ENCODE measurements around the gene FAM13B. TPM values are rescaled to one million over a fixed set of nuclear protein-coding genes. Genes with fewer than 3 reads are reported as not detected.

The FAM13B gene
- total RNA-seq, 5 donors from 2014 or later (not counting 1 experiment from before 2014, with no cell fraction given) = 43.4 to 53.7 (median 49.6) TPM

- DNase-seq = no peak
- H3K4me1 ChIP-seq (ENCODE audit: control insufficient read depth in 1 of 2, extremely low read depth in 1 of 2, insufficient read depth in 2 of 2, low read length in 2 of 2) = no peaks in the 10 kb centered on the region
- ATAC-seq (replicated peaks in 1 of 4) = no peak
- peaks cover 0 to 6% of the 10 kb centered on the region in 2 donors for H3K27me3 Mint-ChIP-seq
- ChIA-PET POLR2A (no interaction called here), CTCF (no interaction called here)
- no peaks in the 10 kb centered on the region for H3K4me1 Mint-ChIP-seq
- H3K27ac ChIP-seq (ENCODE audit: low read length) = no peak overlapping the region
- peaks cover 3% of the 10 kb centered on the region for H3K9me3 ChIP-seq
- no CpG with 5 or more reads among the region's 2 CpGs for WGBS (ENCODE audit: insufficient coverage)
- peaks cover 0 to 9% of the 10 kb centered on the region in 2 experiments for H3K27me3 ChIP-seq (replicated peaks in 1 of 2; ENCODE audit: control insufficient read depth in 2 of 2, extremely low read depth in 1 of 2, insufficient read depth in 2 of 2, low read length in 1 of 2)
- H3K9me3 Mint-ChIP-seq = peaks cover 11 to 17% (median 14%) of the 10 kb centered on the region in 3 donors
- no peak overlapping the region for H3K4me3 ChIP-seq (ENCODE audit: control insufficient read depth in 1 of 2, extremely low read depth in 1 of 2, low read length in 1 of 2)
- no peaks in the 10 kb centered on the region for H3K36me3 ChIP-seq (ENCODE audit: control insufficient read depth in 2 of 2, extremely low read depth in 1 of 2, insufficient read depth in 1 of 2, low read length in 1 of 2)
- H3K36me3 Mint-ChIP-seq = no peaks in the 10 kb centered on the region
- no peak overlapping the region for H3K4me3 Mint-ChIP-seq
- no peak overlapping the region for H3K27ac Mint-ChIP-seq
These were observed 118.1 kb downstream of the FAM13B start for GRCh38 chr5:137914758-137915157.

GRCh38 chr5:137902408-137903133 is 130.3 kb downstream of the FAM13B start:
- Mint-ChIP-seq H3K36me3 (no peaks in the 10 kb centered on the region), H3K27me3 (peaks cover 3 to 7% of the 10 kb centered on the region in 2 donors), H3K27ac (no peak overlapping the region), H3K9me3 (no peaks in the 10 kb centered on the region), H3K4me3 (no peak overlapping the region), H3K4me1 (peaks cover 0 to 2% (median 0%) of the 10 kb centered on the region in 3 donors)
- no CpG with 5 or more reads among the region's 1 CpG for WGBS (ENCODE audit: insufficient coverage)
- Histone ChIP-seq H3K36me3 (ENCODE audit: control insufficient read depth in 2 of 2, extremely low read depth in 1 of 2, insufficient read depth in 1 of 2, low read length in 1 of 2) (no peaks in the 10 kb centered on the region), H3K27me3 (replicated peaks in 1 of 2; ENCODE audit: control insufficient read depth in 2 of 2, extremely low read depth in 1 of 2, insufficient read depth in 2 of 2, low read length in 1 of 2) (peaks cover 0 to 7% of the 10 kb centered on the region in 2 experiments), H3K9me3 (no peaks in the 10 kb centered on the region), H3K4me3 (ENCODE audit: control insufficient read depth in 1 of 2, extremely low read depth in 1 of 2, low read length in 1 of 2) (no peak overlapping the region), H3K4me1 (ENCODE audit: control insufficient read depth in 1 of 2, extremely low read depth in 1 of 2, insufficient read depth in 2 of 2, low read length in 2 of 2) (no peaks in the 10 kb centered on the region), H3K27ac (ENCODE audit: low read length) (no peak overlapping the region)
- no peak for ATAC-seq (replicated peaks in 1 of 4)
- DNase-seq = no peak
- POLR2A ChIA-PET = no interaction called here
- CTCF ChIA-PET = no interaction called here

DNA sequence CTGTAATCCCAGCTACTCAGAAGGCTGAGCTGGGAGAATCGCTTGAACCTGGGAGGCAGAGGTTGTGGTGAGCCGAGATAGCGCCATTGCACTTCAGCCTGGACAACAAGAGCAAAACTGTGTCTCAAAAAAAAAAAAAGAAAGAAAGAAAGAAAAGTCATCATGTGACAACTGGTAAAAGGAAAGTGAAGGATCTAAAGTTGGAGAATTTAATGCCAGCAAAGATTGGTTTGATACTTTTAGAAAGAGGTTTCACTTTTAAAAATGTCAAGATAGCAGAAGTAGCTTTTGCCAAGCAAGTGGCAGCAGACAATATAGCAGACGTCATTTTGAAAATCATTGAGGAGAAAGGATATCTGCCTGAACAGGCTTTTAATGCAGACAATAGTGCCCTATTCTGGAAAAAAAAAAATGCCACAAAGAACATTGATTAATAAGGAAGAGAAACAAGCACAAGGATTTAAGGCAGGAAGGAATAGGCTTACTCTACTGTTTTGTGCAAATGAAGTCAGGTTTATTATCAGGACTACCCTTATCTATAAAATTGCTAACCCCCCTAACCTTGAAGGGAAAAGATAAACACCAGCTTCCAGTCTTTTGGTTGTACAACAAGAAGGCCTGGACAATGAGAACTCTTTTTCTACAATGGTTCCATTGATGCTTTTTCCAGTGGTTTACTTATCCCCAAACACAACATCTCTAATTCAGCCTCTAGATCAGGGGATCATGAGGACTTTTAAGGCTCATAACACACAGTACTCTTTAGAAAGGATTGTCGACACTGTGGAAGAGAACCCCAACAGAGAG is 131.7 kb downstream of the FAM13B start:
- no peaks in the 10 kb centered on the region for H3K9me3 ChIP-seq
- ATAC-seq (replicated peaks in 1 of 4) = no peak
- H3K4me3 ChIP-seq (ENCODE audit: control insufficient read depth in 1 of 2, extremely low read depth in 1 of 2, low read length in 1 of 2) = no peak overlapping the region
- ChIA-PET POLR2A (interaction anchor here in 1 of 2 donors (0.7 kb wide), 1 partner anchor 64 kb away, joined by 4 read pairs; no protein-coding TSS in a partner anchor), CTCF (no interaction called here)
- no peak overlapping the region for H3K27ac Mint-ChIP-seq
- no peak for DNase-seq
- no peaks in the 10 kb centered on the region for H3K36me3 ChIP-seq (ENCODE audit: control insufficient read depth in 2 of 2, extremely low read depth in 1 of 2, insufficient read depth in 1 of 2, low read length in 1 of 2)
- WGBS (ENCODE audit: insufficient coverage) = 70% methylated on average over 3 of the region's 5 CpGs
- no peaks in the 10 kb centered on the region for H3K9me3 Mint-ChIP-seq
- peaks cover 0 to 2% (median 0%) of the 10 kb centered on the region in 3 donors for H3K4me1 Mint-ChIP-seq
- no peaks in the 10 kb centered on the region for H3K4me1 ChIP-seq (ENCODE audit: control insufficient read depth in 1 of 2, extremely low read depth in 1 of 2, insufficient read depth in 2 of 2, low read length in 2 of 2)
- no peak overlapping the region for H3K4me3 Mint-ChIP-seq
- H3K36me3 Mint-ChIP-seq = no peaks in the 10 kb centered on the region
- H3K27me3 ChIP-seq (replicated peaks in 1 of 2; ENCODE audit: control insufficient read depth in 2 of 2, extremely low read depth in 1 of 2, insufficient read depth in 2 of 2, low read length in 1 of 2) = peaks cover 0 to 7% of the 10 kb centered on the region in 2 experiments
- H3K27ac ChIP-seq (ENCODE audit: low read length) = no peak overlapping the region
- H3K27me3 Mint-ChIP-seq = peaks cover 3 to 7% of the 10 kb centered on the region in 2 donors

DNA sequence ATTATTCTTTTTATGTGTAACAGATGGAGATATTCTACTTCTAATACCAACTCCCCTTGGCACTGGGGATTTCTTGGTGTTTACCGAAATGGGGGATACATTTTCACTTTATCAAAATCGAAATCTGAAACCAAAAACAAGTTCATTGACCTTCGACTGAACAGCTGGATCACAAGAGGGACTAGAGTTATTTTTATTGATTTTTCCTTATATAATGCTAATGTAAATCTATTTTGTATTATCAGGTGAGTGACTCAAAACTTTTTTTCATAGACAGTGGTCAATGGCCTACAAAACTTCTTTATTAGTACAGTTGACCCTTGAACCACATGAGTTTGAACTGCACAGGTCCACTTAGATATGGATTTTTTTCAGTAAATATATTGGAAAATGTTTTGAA is 133.4 kb downstream of the FAM13B start:
- no peaks in the 10 kb centered on the region for H3K4me1 ChIP-seq (ENCODE audit: control insufficient read depth in 1 of 2, extremely low read depth in 1 of 2, insufficient read depth in 2 of 2, low read length in 2 of 2)
- no peak for DNase-seq
- CTCF ChIA-PET = no interaction called here

DNA sequence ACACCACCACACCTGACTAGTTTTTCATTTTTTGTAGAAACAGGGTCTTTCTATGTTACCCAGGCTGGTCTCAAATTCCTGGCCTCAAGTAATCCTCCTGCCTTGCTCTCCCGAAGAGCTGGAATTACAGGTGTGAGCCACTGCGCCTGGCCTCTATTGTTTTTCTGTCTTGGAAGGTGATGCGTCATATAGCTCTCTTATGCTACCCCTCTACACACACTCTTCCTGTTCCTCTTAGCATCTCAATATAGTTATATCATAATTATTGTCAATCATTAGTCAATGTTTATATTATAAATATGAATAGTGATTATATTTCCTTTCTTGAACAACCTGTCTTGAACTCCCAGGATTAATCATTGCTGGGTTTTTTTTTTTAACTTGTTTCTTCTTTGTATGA is 136.3 kb downstream of the FAM13B start:
- no CpG with 5 or more reads among the region's 3 CpGs for WGBS (ENCODE audit: insufficient coverage)
- Histone ChIP-seq H3K4me3 (ENCODE audit: control insufficient read depth in 1 of 2, extremely low read depth in 1 of 2, low read length in 1 of 2) (no peak overlapping the region), H3K4me1 (ENCODE audit: control insufficient read depth in 1 of 2, extremely low read depth in 1 of 2, insufficient read depth in 2 of 2, low read length in 2 of 2) (no peaks in the 10 kb centered on the region), H3K36me3 (ENCODE audit: control insufficient read depth in 2 of 2, extremely low read depth in 1 of 2, insufficient read depth in 1 of 2, low read length in 1 of 2) (no peaks in the 10 kb centered on the region), H3K27ac (ENCODE audit: low read length) (no peak overlapping the region), H3K9me3 (no peaks in the 10 kb centered on the region), H3K27me3 (replicated peaks in 1 of 2; ENCODE audit: control insufficient read depth in 2 of 2, extremely low read depth in 1 of 2, insufficient read depth in 2 of 2, low read length in 1 of 2) (peaks cover 0 to 4% of the 10 kb centered on the region in 2 experiments)
- Mint-ChIP-seq H3K27me3 (peaks cover 3% of the 10 kb centered on the region in 2 donors), H3K9me3 (no peaks in the 10 kb centered on the region), H3K36me3 (no peaks in the 10 kb centered on the region), H3K4me3 (no peak overlapping the region), H3K4me1 (peaks cover 0 to 2% (median 0%) of the 10 kb centered on the region in 3 donors), H3K27ac (no peak overlapping the region)
- CTCF ChIA-PET = no interaction called here
- POLR2A ChIA-PET = no interaction called here
- DNase-seq = no peak
- ATAC-seq (replicated peaks in 1 of 4) = no peak

More for the DNA sequence above, 133.4 kb downstream of the FAM13B start:
- no peak overlapping the region for H3K27ac ChIP-seq (ENCODE audit: low read length)
- no peaks in the 10 kb centered on the region for H3K36me3 ChIP-seq (ENCODE audit: control insufficient read depth in 2 of 2, extremely low read depth in 1 of 2, insufficient read depth in 1 of 2, low read length in 1 of 2)
- Mint-ChIP-seq H3K4me3 (no peak overlapping the region), H3K27ac (no peak overlapping the region), H3K27me3 (peaks cover 6 to 7% of the 10 kb centered on the region in 2 donors), H3K4me1 (peaks cover 0 to 2% (median 0%) of the 10 kb centered on the region in 3 donors), H3K9me3 (no peaks in the 10 kb centered on the region), H3K36me3 (no peaks in the 10 kb centered on the region)
- H3K9me3 ChIP-seq = no peaks in the 10 kb centered on the region
- no peak overlapping the region for H3K4me3 ChIP-seq (ENCODE audit: control insufficient read depth in 1 of 2, extremely low read depth in 1 of 2, low read length in 1 of 2)
- H3K27me3 ChIP-seq (replicated peaks in 1 of 2; ENCODE audit: control insufficient read depth in 2 of 2, extremely low read depth in 1 of 2, insufficient read depth in 2 of 2, low read length in 1 of 2) = peaks cover 0 to 7% of the 10 kb centered on the region in 2 experiments
- ATAC-seq (replicated peaks in 1 of 4) = no peak
- WGBS (ENCODE audit: insufficient coverage) = no CpG with 5 or more reads among the region's 3 CpGs
- POLR2A ChIA-PET = no interaction called here

DNA sequence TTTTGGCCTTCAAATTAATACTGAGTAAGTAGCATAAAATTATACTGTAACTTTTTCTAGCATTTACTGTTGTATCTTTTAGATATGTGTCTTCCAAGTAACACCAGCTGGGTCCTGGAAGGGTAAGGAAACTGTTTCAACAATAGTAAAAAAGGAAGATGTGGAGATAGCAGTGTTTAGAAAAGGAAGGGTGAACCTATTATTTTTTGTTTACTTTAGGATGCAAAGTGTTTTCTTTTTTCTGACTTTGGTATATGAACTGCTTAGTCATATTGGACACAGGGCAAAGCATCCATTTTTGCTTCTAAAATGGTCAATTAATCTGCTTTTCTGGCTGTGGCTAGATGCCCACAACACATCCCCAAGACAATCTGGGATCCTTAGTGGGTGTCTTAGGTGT is 138.3 kb downstream of the FAM13B start:
- peaks cover 0 to 3% of the 10 kb centered on the region in 2 donors for H3K27me3 Mint-ChIP-seq
- no peak overlapping the region for H3K27ac Mint-ChIP-seq
- Histone ChIP-seq H3K27ac (ENCODE audit: low read length) (no peak overlapping the region), H3K9me3 (no peaks in the 10 kb centered on the region), H3K4me1 (ENCODE audit: control insufficient read depth in 1 of 2, extremely low read depth in 1 of 2, insufficient read depth in 2 of 2, low read length in 2 of 2) (peaks cover 0 to 3% of the 10 kb centered on the region in 2 experiments), H3K4me3 (ENCODE audit: control insufficient read depth in 1 of 2, extremely low read depth in 1 of 2, low read length in 1 of 2) (no peak overlapping the region), H3K27me3 (replicated peaks in 1 of 2; ENCODE audit: control insufficient read depth in 2 of 2, extremely low read depth in 1 of 2, insufficient read depth in 2 of 2, low read length in 1 of 2) (peaks cover 0 to 4% of the 10 kb centered on the region in 2 experiments), H3K36me3 (ENCODE audit: control insufficient read depth in 2 of 2, extremely low read depth in 1 of 2, insufficient read depth in 1 of 2, low read length in 1 of 2) (no peaks in the 10 kb centered on the region)
- peaks cover 0 to 3% (median 2%) of the 10 kb centered on the region in 3 donors for H3K4me1 Mint-ChIP-seq
- ChIA-PET POLR2A (no interaction called here), CTCF (interaction anchor here in 1 of 2 donors (0.6 kb wide), 1 partner anchor 618 kb away, joined by 4 read pairs; no protein-coding TSS in a partner anchor)
- ATAC-seq (replicated peaks in 1 of 4) (no peak), DNase-seq (no peak)
- no peaks in the 10 kb centered on the region for H3K9me3 Mint-ChIP-seq
- H3K4me3 Mint-ChIP-seq = no peak overlapping the region
- H3K36me3 Mint-ChIP-seq = no peaks in the 10 kb centered on the region
